22Rv1 (cell line): ENCODE data around the gene MEA1.

Experiments
- CTCF ChIP-seq: fragments of 450-650 bp; IDR thresholded peaks from 2 replicates; pipeline ENCODE4 v1.5.1; 2017; ENCODE audit warnings: mild to moderate bottlenecking
- ZFX ChIP-seq: fragments of 450-650 bp; IDR thresholded peaks from 2 replicates; pipeline ENCODE4 v1.6.1; 2017; ENCODE audit warnings: antibody characterized with exemption, borderline replicate concordance

- TF ChIP-seq CTCF: no peak
- no peak for TF ChIP-seq ZFX
Measured at GRCh38 chr6:42984924-42985475, 28.7 kb downstream of the MEA1 start.
